ENCODE data around the gene RAET1E. TPM values are rescaled to one million over a fixed set of nuclear protein-coding genes. Genes with fewer than 3 reads are reported as not detected.
"Not testable (repeated sequence)": the region's sequence is repeated elsewhere in the genome, so short reads cannot be mapped to it uniquely, and the experiment has no call there.

Gene RAET1E
- total and polyA plus RNA-seq, 7 donors: 0.04 to 17.2 (median 3.1) TPM

- Histone ChIP-seq H3K27me3 (ENCODE audit: insufficient read depth in 3 of 3, low read length in 2 of 3) (no peaks in the 10 kb centered on the region), H3K9me3 (no peaks in the 10 kb centered on the region), H3K4me1 (peaks cover 23% of the 10 kb centered on the region), H3K4me3 (peak within 1 kb of the TSS; percentile 81), H3K36me3 (ENCODE audit: insufficient read depth in 1 of 2, low read depth in 1 of 2) (no peaks in the 10 kb centered on the region), H3K27ac (peak within 1 kb of the TSS; percentile 94)
- TF ChIP-seq, protein P1, sequence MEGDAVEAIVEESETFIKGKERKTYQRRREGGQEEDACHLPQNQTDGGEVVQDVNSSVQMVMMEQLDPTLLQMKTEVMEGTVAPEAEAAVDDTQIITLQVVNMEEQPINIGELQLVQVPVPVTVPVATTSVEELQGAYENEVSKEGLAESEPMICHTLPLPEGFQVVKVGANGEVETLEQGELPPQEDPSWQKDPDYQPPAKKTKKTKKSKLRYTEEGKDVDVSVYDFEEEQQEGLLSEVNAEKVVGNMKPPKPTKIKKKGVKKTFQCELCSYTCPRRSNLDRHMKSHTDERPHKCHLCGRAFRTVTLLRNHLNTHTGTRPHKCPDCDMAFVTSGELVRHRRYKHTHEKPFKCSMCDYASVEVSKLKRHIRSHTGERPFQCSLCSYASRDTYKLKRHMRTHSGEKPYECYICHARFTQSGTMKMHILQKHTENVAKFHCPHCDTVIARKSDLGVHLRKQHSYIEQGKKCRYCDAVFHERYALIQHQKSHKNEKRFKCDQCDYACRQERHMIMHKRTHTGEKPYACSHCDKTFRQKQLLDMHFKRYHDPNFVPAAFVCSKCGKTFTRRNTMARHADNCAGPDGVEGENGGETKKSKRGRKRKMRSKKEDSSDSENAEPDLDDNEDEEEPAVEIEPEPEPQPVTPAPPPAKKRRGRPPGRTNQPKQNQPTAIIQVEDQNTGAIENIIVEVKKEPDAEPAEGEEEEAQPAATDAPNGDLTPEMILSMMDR (IDR thresholded peaks at IDR 0.05): no peak
- intact Hi-C loops (cut with DNase I): loop anchor here in 1 of 2 donors (2.0 kb wide), 2 partner anchors 21 to 33 kb away; no protein-coding TSS in a partner anchor
- WGBS, 3 donors: 0 to 1% (median 0%) methylated on average over 43 to 110 of the region's 110 CpGs
- peak; percentile 82 to 89 for DNase-seq
- ATAC-seq: peak; percentile 88 to 93 (median 91)
Measured at GRCh38 chr6:149863698-149864577, 34.0 kb downstream of the RAET1E start, which contains the start of gene LRP11. LRP11 (minus strand) TSS chr6:149864359; CDS start chr6:149864020, 339 bp downstream.

GRCh38 chr6:149862922-149863697, 34.8 kb downstream of the RAET1E start:
- TF ChIP-seq, protein P1 (IDR thresholded peaks at IDR 0.05): no peak
- H3K9me3 ChIP-seq: no peaks in the 10 kb centered on the region
- peaks cover 23% of the 10 kb centered on the region for H3K4me1 ChIP-seq
- 0 to 1% (median 1%) methylated on average over 45 to 69 of the region's 69 CpGs for WGBS, 3 donors
- intact Hi-C loops (cut with DNase I): no loop called here
- ATAC-seq (peak; percentile 53 to 69 (median 68)), DNase-seq (peak; percentile 73 to 85)
- H3K27ac ChIP-seq: peak overlapping the region; percentile 94
- no peaks in the 10 kb centered on the region for H3K27me3 ChIP-seq (ENCODE audit: insufficient read depth in 3 of 3, low read length in 2 of 3)
- H3K36me3 ChIP-seq (ENCODE audit: insufficient read depth in 1 of 2, low read depth in 1 of 2): no peaks in the 10 kb centered on the region
- H3K4me3 ChIP-seq: peak overlapping the region; percentile 81

- DNase-seq; ATAC-seq; H3K27me3 ChIP-seq (ENCODE audit: insufficient read depth in 3 of 3, low read length in 2 of 3); H3K9me3 ChIP-seq; intact Hi-C loops (cut with DNase I); H3K36me3 ChIP-seq (ENCODE audit: insufficient read depth in 1 of 2, low read depth in 1 of 2): not testable (repeated sequence)
- H3K4me3 ChIP-seq: peak overlapping the region; percentile 81
- H3K27ac ChIP-seq: peak overlapping the region; percentile 94
- 73 to 84% (median 83%) methylated on average over 8 of the region's 12 CpGs for WGBS, 3 donors
- peaks cover 27% of the 10 kb centered on the region for H3K4me1 ChIP-seq
Measured at GRCh38 chr6:149862424-149862738, 35.5 kb downstream of the RAET1E start.

GRCh38 chr6:149861603-149862423, 36.1 kb downstream of the RAET1E start:
- Histone ChIP-seq H3K4me3 (peak overlapping the region; percentile 81), H3K36me3 (ENCODE audit: insufficient read depth in 1 of 2, low read depth in 1 of 2) (no peaks in the 10 kb centered on the region), H3K9me3 (no peaks in the 10 kb centered on the region), H3K27me3 (ENCODE audit: insufficient read depth in 3 of 3, low read length in 2 of 3) (no peaks in the 10 kb centered on the region), H3K27ac (peak overlapping the region; percentile 94), H3K4me1 (peaks cover 33% of the 10 kb centered on the region)
- WGBS, 3 donors: 83 to 86% (median 85%) methylated on average over 14 of the region's 14 CpGs
- ATAC-seq (no peak), DNase-seq (no peak)
- intact Hi-C loops (cut with DNase I): loop anchor here in 1 of 2 donors (2.0 kb wide), 1 partner anchor 17 kb away; no protein-coding TSS in a partner anchor
- TF ChIP-seq, protein P1 (IDR thresholded peaks at IDR 0.05): no peak
